HL-60 (cell line): ENCODE measurements around the gene E2F2.

ENCODE experiments used
- DNase-seq, 2 experiments: peaks; one replicate each; pipeline ENCODE4 v3.0.0-alpha.2; 2010 to 2020; ENCODE audit warnings: low read depth in 1 of 2, low spot score in 1 of 2
- H3K27ac ChIP-seq: fragments of 250-450 bp; sonication (Bioruptor Pico); replicated peaks from 2 replicates; pipeline ENCODE4 v1.5.1; 2020; ENCODE audit warnings: mild to moderate bottlenecking, moderate library complexity
- H3K27me3 ChIP-seq: fragments of 250-450 bp; sonication (Bioruptor Pico); 2 replicates; pipeline ENCODE4 v1.5.1; 2021; ENCODE audit warnings: mild to moderate bottlenecking, moderate library complexity; ENCODE audit not compliant: insufficient read depth, poor library complexity, severe bottlenecking
- H3K4me3 ChIP-seq: replicated peaks from 2 replicates; pipeline ENCODE4 v1.5.1; 2011; ENCODE audit warnings: mild to moderate bottlenecking, control low read depth, low read length; ENCODE audit not compliant: insufficient read depth
- CTCF ChIP-seq: IDR thresholded peaks from one replicate; pipeline ENCODE4 v1.5.1; 2011; ENCODE audit warnings: low read length, control low read depth, inconsistent platforms; ENCODE audit not compliant: insufficient read depth
- GABPA ChIP-seq: IDR thresholded peaks from 2 replicates; pipeline ENCODE4 v1.6.1; 2012; ENCODE audit warnings: low read depth
- POLR2AphosphoS5 ChIP-seq: IDR thresholded peaks from 2 replicates; pipeline ENCODE4 v1.6.1; 2012; ENCODE audit warnings: low read depth
- SPI1 ChIP-seq: IDR thresholded peaks from 2 replicates; pipeline ENCODE4 v1.6.1; 2012; ENCODE audit warnings: low read depth, mild to moderate bottlenecking, borderline replicate concordance
- TF ChIP-seq, protein P1 (sequence below): IDR thresholded peaks from 2 replicates; pipeline ENCODE4 v1.6.1; 2012; ENCODE audit warnings: low read depth; ENCODE audit not compliant: insufficient replicate concordance

Gene E2F2

DNA sequence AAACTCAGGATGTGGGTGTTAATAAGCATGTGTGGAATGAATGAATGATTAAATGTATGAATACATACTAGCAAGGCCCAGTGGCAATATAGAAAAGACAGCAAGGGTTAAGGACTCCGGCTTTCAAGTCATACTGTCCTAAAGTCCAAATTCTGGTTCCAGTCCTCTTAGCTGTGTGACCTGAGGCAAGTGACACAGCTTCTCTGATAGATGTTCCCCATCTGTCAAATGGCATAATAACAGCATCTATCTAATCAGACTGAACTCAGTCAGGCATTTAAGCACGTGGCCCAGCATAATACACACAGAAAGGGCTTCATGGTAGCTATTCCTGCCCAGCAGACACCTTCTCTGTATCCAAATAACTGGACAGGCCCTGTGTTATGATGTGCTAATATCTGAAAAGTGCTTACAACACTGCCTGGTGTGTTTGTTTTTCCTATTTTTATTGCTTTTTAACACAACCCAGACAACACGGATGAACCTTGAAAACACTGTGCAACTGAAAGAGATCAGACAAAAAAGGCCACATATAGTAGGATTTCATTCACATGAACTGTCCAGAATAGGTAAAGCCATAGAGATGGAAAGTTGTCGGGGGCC lies 59.5 kb downstream of the E2F2 start:
- H3K27me3 ChIP-seq, result peaks cover 4% of the 10 kb centered on the region
- H3K4me3 ChIP-seq, result no peak overlapping the region
- TF ChIP-seq, protein P1, sequence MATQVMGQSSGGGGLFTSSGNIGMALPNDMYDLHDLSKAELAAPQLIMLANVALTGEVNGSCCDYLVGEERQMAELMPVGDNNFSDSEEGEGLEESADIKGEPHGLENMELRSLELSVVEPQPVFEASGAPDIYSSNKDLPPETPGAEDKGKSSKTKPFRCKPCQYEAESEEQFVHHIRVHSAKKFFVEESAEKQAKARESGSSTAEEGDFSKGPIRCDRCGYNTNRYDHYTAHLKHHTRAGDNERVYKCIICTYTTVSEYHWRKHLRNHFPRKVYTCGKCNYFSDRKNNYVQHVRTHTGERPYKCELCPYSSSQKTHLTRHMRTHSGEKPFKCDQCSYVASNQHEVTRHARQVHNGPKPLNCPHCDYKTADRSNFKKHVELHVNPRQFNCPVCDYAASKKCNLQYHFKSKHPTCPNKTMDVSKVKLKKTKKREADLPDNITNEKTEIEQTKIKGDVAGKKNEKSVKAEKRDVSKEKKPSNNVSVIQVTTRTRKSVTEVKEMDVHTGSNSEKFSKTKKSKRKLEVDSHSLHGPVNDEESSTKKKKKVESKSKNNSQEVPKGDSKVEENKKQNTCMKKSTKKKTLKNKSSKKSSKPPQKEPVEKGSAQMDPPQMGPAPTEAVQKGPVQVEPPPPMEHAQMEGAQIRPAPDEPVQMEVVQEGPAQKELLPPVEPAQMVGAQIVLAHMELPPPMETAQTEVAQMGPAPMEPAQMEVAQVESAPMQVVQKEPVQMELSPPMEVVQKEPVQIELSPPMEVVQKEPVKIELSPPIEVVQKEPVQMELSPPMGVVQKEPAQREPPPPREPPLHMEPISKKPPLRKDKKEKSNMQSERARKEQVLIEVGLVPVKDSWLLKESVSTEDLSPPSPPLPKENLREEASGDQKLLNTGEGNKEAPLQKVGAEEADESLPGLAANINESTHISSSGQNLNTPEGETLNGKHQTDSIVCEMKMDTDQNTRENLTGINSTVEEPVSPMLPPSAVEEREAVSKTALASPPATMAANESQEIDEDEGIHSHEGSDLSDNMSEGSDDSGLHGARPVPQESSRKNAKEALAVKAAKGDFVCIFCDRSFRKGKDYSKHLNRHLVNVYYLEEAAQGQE, result no peak
- no peak for TF ChIP-seq SPI1
- DNase-seq, result no peak
- H3K27ac ChIP-seq, result no peak overlapping the region

DNA sequence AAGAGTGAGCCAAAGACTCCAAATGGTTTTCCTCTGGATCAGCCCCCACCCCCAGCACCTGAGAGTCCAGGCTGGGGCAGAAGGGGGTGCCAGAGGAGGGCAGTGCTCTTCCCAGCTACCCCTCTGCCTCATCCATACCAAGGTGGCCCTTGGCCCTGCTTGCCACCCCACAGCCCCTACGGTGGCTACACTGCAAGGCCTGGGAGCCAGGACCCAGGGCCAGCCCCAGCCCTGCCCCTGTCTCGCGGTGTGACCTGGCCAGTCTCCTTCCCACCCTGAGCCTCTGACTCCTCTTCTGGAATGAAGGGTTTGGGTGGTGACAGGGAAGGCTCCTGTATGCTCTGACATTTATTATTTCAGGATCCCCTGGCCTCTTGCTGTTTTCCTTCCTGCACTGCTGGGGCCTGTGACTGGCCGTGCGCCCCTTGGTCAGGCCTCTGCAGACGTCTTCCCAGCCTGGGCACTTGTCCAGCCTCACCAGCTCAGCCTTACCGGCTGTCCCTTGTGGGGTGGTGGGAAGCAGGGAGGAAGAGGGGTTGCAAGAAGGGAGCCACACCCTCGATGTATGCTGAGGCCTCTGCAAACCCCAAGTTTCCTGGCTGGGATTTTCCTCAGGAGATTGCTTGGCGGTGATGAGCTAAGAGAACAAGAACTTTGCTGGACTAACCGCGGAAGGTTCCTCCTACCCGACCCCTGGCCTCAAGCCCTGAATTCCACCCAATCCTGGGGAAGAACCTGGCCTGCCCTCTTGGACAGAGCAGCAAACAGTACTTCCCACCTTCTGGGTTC lies 60.6 kb downstream of the E2F2 start:
- no peak for TF ChIP-seq CTCF
- no peak for TF ChIP-seq GABPA
- TF ChIP-seq SPI1, result no peak
- TF ChIP-seq POLR2AphosphoS5, result no peak
- TF ChIP-seq, protein P1, result no peak

DNA sequence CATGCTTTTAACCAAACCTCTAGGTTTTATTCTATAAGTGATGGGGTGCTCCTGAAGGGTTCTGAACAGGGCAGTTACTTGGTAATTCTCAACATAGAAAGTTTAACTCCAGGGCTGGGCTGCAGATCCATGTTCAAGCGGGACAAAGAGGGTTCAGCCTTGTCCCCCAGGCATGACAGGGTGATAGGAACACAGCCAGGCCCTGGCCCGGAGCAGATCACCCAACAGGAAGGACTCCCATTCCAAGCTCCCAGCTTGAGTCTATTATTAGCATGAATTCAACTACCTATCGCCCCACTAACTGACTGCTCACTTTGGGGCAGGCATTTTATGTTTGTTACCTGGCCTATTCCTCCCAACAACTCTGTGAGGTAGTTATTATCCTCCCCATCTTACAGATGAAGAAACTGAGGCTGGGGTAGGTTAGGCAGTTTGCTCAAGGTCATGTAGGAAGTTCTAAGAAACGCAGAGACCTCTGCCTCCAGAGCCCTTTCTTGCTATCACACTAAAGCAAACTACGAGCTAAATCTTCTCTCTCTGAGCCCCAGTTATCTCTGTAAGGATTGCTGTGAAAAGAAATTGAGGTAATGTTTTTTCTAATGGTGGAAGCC lies 61.6 kb downstream of the E2F2 start:
- no peak overlapping the region for H3K27ac ChIP-seq
- H3K4me3 ChIP-seq, result no peak overlapping the region
- H3K27me3 ChIP-seq, result no peaks in the 10 kb centered on the region
- DNase-seq, result no peak
- TF ChIP-seq, protein P1, result no peak

More for the DNA sequence above, 60.6 kb downstream of the E2F2 start:
- Histone ChIP-seq H3K27me3 (peaks cover 3% of the 10 kb centered on the region), H3K4me3 (no peak overlapping the region), H3K27ac (no peak overlapping the region)
- no peak for DNase-seq

DNA sequence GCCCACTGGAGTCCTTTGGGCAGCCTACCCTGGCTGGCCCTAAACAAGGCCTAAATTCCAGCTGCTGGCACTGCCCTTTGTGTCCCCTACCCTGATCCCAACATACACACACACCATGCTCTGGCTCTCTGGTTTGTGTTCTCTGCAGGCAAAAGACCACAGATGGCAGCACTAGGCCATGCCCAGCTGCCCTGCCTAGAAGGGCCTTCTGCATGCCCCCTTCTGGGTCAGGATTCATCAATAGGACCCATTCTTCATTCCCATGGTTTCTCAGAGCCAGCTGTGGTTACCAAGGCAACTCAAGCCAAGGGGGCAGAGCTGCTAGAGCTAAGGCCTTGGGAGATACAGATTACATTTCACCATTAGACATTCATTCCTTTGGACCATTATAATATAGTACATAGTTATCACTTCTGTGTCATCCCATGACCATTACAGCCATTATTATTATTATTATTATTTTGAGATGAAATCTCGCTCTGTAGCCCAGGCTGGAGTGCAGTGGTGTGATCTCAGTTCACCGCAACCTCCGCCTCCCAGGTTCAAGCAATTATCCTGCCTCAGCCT lies 64.5 kb downstream of the E2F2 start:
- H3K27ac ChIP-seq, result no peak overlapping the region
- no peak for DNase-seq
- TF ChIP-seq SPI1 (no peak), GABPA (no peak), CTCF (no peak), POLR2AphosphoS5 (no peak)
- TF ChIP-seq, protein P1, result no peak
- no peak overlapping the region for H3K4me3 ChIP-seq
- H3K27me3 ChIP-seq, result no peaks in the 10 kb centered on the region
